Measurements from ENCODE around the gene SMARCAL1.

SMARCAL1 gene

GRCh38 chr2:216426938-216427337, 14.7 kb downstream of the SMARCAL1 start:
- in situ Hi-C loops (cut with HindIII; ENCODE audit: low sequenced_read_pairs), result no loop called here

- in situ Hi-C loops (cut with HindIII; ENCODE audit: low sequenced_read_pairs), result no loop called here
Observed at GRCh38 chr2:216428618-216429350, 16.5 kb downstream of the SMARCAL1 start.

GRCh38 chr2:216429428-216429827, 17.1 kb downstream of the SMARCAL1 start:
- in situ Hi-C loops (cut with HindIII; ENCODE audit: low sequenced_read_pairs), result no loop called here

- in situ Hi-C loops (cut with HindIII; ENCODE audit: low sequenced_read_pairs), result no loop called here
Observed at GRCh38 chr2:216430811-216431530, 18.7 kb downstream of the SMARCAL1 start.

GRCh38 chr2:216431531-216431856, 19.2 kb downstream of the SMARCAL1 start:
- in situ Hi-C loops (cut with HindIII; ENCODE audit: low sequenced_read_pairs), result no loop called here

- in situ Hi-C loops (cut with HindIII; ENCODE audit: low sequenced_read_pairs), result no loop called here
Observed at GRCh38 chr2:216436383-216436782, 24.1 kb downstream of the SMARCAL1 start.

GRCh38 chr2:216441308-216442010, 29.2 kb downstream of the SMARCAL1 start:
- in situ Hi-C loops (cut with HindIII; ENCODE audit: low sequenced_read_pairs), result no loop called here

- in situ Hi-C loops (cut with HindIII; ENCODE audit: low sequenced_read_pairs), result no loop called here
Observed at GRCh38 chr2:216445501-216445900, 33.2 kb downstream of the SMARCAL1 start.

GRCh38 chr2:216446343-216446742, 34.1 kb downstream of the SMARCAL1 start:
- in situ Hi-C loops (cut with HindIII; ENCODE audit: low sequenced_read_pairs), result no loop called here

GRCh38 chr2:216447293-216447692, 35.0 kb downstream of the SMARCAL1 start:
- in situ Hi-C loops (cut with HindIII; ENCODE audit: low sequenced_read_pairs), result no loop called here

GRCh38 chr2:216448829-216449228, 36.5 kb downstream of the SMARCAL1 start:
- in situ Hi-C loops (cut with HindIII; ENCODE audit: low sequenced_read_pairs), result no loop called here

- in situ Hi-C loops (cut with HindIII; ENCODE audit: low sequenced_read_pairs), result no loop called here
Observed at GRCh38 chr2:216450346-216450745, 38.1 kb downstream of the SMARCAL1 start.

GRCh38 chr2:216450784-216451183, 38.5 kb downstream of the SMARCAL1 start:
- in situ Hi-C loops (cut with HindIII; ENCODE audit: low sequenced_read_pairs), result no loop called here

GRCh38 chr2:216453955-216454614, 41.8 kb downstream of the SMARCAL1 start:
- in situ Hi-C loops (cut with HindIII; ENCODE audit: low sequenced_read_pairs), result no loop called here

GRCh38 chr2:216463148-216463547, 50.9 kb downstream of the SMARCAL1 start:
- in situ Hi-C loops (cut with HindIII; ENCODE audit: low sequenced_read_pairs), result no loop called here

- in situ Hi-C loops (cut with HindIII; ENCODE audit: low sequenced_read_pairs), result no loop called here
Observed at GRCh38 chr2:216464104-216464720, 51.9 kb downstream of the SMARCAL1 start.

GRCh38 chr2:216465579-216466195, 53.4 kb downstream of the SMARCAL1 start:
- in situ Hi-C loops (cut with HindIII; ENCODE audit: low sequenced_read_pairs), result no loop called here

GRCh38 chr2:216467845-216468244, 55.6 kb downstream of the SMARCAL1 start:
- in situ Hi-C loops (cut with HindIII; ENCODE audit: low sequenced_read_pairs), result no loop called here

GRCh38 chr2:216469661-216470060, 57.4 kb downstream of the SMARCAL1 start:
- in situ Hi-C loops (cut with HindIII; ENCODE audit: low sequenced_read_pairs), result no loop called here

GRCh38 chr2:216473187-216473586, 60.9 kb downstream of the SMARCAL1 start:
- in situ Hi-C loops (cut with HindIII; ENCODE audit: low sequenced_read_pairs), result no loop called here
